T-helper 2 cell treated with Interferon-gamma antibody and Interleukin-4, amounts not matched to agents 5 μg/mL and 100 μg/mL, for 36 hours (primary cell): ENCODE results near the gene PJA2.
A peak's percentile ranks its signal among the peaks of the same experiment; 100 is the strongest.

Source experiments
- DNase-seq: peaks from one replicate; pipeline ENCODE4 v3.0.0; 2021; ENCODE audit warnings: low spot score
- H3K27ac Mint-ChIP-seq: one replicate; pipeline ENCODE4 v1.8.0; 2021; ENCODE audit warnings: mild to moderate bottlenecking, mixed read lengths
- H3K27me3 Mint-ChIP-seq: one replicate; pipeline ENCODE4 v1.8.0; 2021; ENCODE audit warnings: low read depth, mixed read lengths
- H3K36me3 Mint-ChIP-seq: one replicate; pipeline ENCODE4 v1.8.0; 2021; ENCODE audit warnings: low read depth, mixed read lengths
- H3K4me1 Mint-ChIP-seq: one replicate; pipeline ENCODE4 v1.8.0; 2021; ENCODE audit warnings: low read depth, mixed read lengths
- H3K4me3 Mint-ChIP-seq: one replicate; pipeline ENCODE4 v1.8.0; 2022; ENCODE audit warnings: mild to moderate bottlenecking, moderate library complexity, mixed read lengths
- H3K9me3 Mint-ChIP-seq: one replicate; pipeline ENCODE4 v1.8.0; 2021; ENCODE audit warnings: mixed read lengths

The PJA2 gene

GRCh38 chr5:109350537-109351270, 59.1 kb downstream of the PJA2 start:
- Mint-ChIP-seq H3K27ac (no peak overlapping the region), H3K4me1 (no peaks in the 10 kb centered on the region), H3K27me3 (no peaks in the 10 kb centered on the region), H3K9me3 (no peaks in the 10 kb centered on the region), H3K36me3 (peaks cover 12% of the 10 kb centered on the region), H3K4me3 (no peak overlapping the region)
- no peak for DNase-seq

GRCh38 chr5:109349388-109349787, 60.4 kb downstream of the PJA2 start:
- Mint-ChIP-seq H3K9me3 (no peaks in the 10 kb centered on the region), H3K4me3 (no peak overlapping the region), H3K27ac (no peak overlapping the region), H3K36me3 (peaks cover 13% of the 10 kb centered on the region), H3K27me3 (no peaks in the 10 kb centered on the region), H3K4me1 (no peaks in the 10 kb centered on the region)
- DNase-seq, result no peak

GRCh38 chr5:109347252-109347888, 62.4 kb downstream of the PJA2 start:
- Mint-ChIP-seq H3K36me3 (peaks cover 15% of the 10 kb centered on the region), H3K4me1 (no peaks in the 10 kb centered on the region), H3K27ac (no peak overlapping the region), H3K9me3 (no peaks in the 10 kb centered on the region), H3K4me3 (no peak overlapping the region), H3K27me3 (no peaks in the 10 kb centered on the region)
- no peak for DNase-seq

GRCh38 chr5:109345699-109346098, 64.1 kb downstream of the PJA2 start:
- H3K4me3 Mint-ChIP-seq, result no peak overlapping the region
- no peaks in the 10 kb centered on the region for H3K9me3 Mint-ChIP-seq
- no peaks in the 10 kb centered on the region for H3K27me3 Mint-ChIP-seq
- DNase-seq, result no peak
- no peaks in the 10 kb centered on the region for H3K4me1 Mint-ChIP-seq
- peaks cover 15% of the 10 kb centered on the region for H3K36me3 Mint-ChIP-seq
- no peak overlapping the region for H3K27ac Mint-ChIP-seq

- Mint-ChIP-seq H3K36me3 (peaks cover 19% of the 10 kb centered on the region), H3K4me1 (no peaks in the 10 kb centered on the region), H3K27ac (peak overlapping the region; percentile 81), H3K9me3 (no peaks in the 10 kb centered on the region), H3K27me3 (no peaks in the 10 kb centered on the region), H3K4me3 (no peak overlapping the region)
- DNase-seq, result no peak
Observed at GRCh38 chr5:109340351-109340750, 69.4 kb downstream of the PJA2 start.

- Mint-ChIP-seq H3K27me3 (no peaks in the 10 kb centered on the region), H3K4me3 (no peak overlapping the region)
Observed at GRCh38 chr5:109335114-109335513, 74.7 kb downstream of the PJA2 start.

GRCh38 chr5:109334056-109334455, 75.7 kb downstream of the PJA2 start:
- Mint-ChIP-seq H3K36me3 (peaks cover 10% of the 10 kb centered on the region), H3K4me1 (no peaks in the 10 kb centered on the region), H3K4me3 (no peak overlapping the region), H3K27ac (no peak overlapping the region), H3K27me3 (no peaks in the 10 kb centered on the region), H3K9me3 (no peaks in the 10 kb centered on the region)
- no peak for DNase-seq

More at GRCh38 chr5:109335114-109335513, 74.7 kb downstream of the PJA2 start:
- no peaks in the 10 kb centered on the region for H3K9me3 Mint-ChIP-seq
- H3K36me3 Mint-ChIP-seq, result peaks cover 13% of the 10 kb centered on the region
- H3K4me1 Mint-ChIP-seq, result no peaks in the 10 kb centered on the region
- H3K27ac Mint-ChIP-seq, result no peak overlapping the region
- no peak for DNase-seq

- DNase-seq, result no peak
- Mint-ChIP-seq H3K27me3 (no peaks in the 10 kb centered on the region), H3K9me3 (no peaks in the 10 kb centered on the region), H3K4me1 (no peaks in the 10 kb centered on the region), H3K36me3 (peaks cover 4% of the 10 kb centered on the region), H3K27ac (no peak overlapping the region), H3K4me3 (no peak overlapping the region)
Observed at GRCh38 chr5:109329333-109330237, 80.2 kb downstream of the PJA2 start.

- Mint-ChIP-seq H3K27ac (no peak overlapping the region), H3K4me1 (no peaks in the 10 kb centered on the region), H3K9me3 (no peaks in the 10 kb centered on the region), H3K36me3 (peaks cover 4% of the 10 kb centered on the region), H3K27me3 (no peaks in the 10 kb centered on the region), H3K4me3 (no peak overlapping the region)
- DNase-seq, result no peak
Observed at GRCh38 chr5:109328626-109329025, 81.1 kb downstream of the PJA2 start.

- DNase-seq, result no peak
- Mint-ChIP-seq H3K4me1 (no peaks in the 10 kb centered on the region), H3K27me3 (no peaks in the 10 kb centered on the region), H3K27ac (no peak overlapping the region), H3K9me3 (no peaks in the 10 kb centered on the region), H3K4me3 (no peak overlapping the region), H3K36me3 (no peaks in the 10 kb centered on the region)
Observed at GRCh38 chr5:109327570-109327969, 82.2 kb downstream of the PJA2 start.

- DNase-seq, result no peak
- no peaks in the 10 kb centered on the region for H3K4me1 Mint-ChIP-seq
- H3K9me3 Mint-ChIP-seq, result no peaks in the 10 kb centered on the region
- no peak overlapping the region for H3K4me3 Mint-ChIP-seq
- no peak overlapping the region for H3K27ac Mint-ChIP-seq
- no peaks in the 10 kb centered on the region for H3K27me3 Mint-ChIP-seq
- no peaks in the 10 kb centered on the region for H3K36me3 Mint-ChIP-seq
Observed at GRCh38 chr5:109326919-109327318, 82.9 kb downstream of the PJA2 start.

GRCh38 chr5:109325456-109325855, 84.3 kb downstream of the PJA2 start:
- no peaks in the 10 kb centered on the region for H3K4me1 Mint-ChIP-seq
- H3K9me3 Mint-ChIP-seq, result no peaks in the 10 kb centered on the region
- H3K27ac Mint-ChIP-seq, result no peak overlapping the region
- no peak overlapping the region for H3K4me3 Mint-ChIP-seq
- no peaks in the 10 kb centered on the region for H3K27me3 Mint-ChIP-seq
- no peak for DNase-seq
- H3K36me3 Mint-ChIP-seq, result no peaks in the 10 kb centered on the region

- H3K36me3 Mint-ChIP-seq, result no peaks in the 10 kb centered on the region
- H3K4me3 Mint-ChIP-seq, result no peak overlapping the region
- no peak overlapping the region for H3K27ac Mint-ChIP-seq
- no peaks in the 10 kb centered on the region for H3K27me3 Mint-ChIP-seq
- no peak for DNase-seq
- no peaks in the 10 kb centered on the region for H3K4me1 Mint-ChIP-seq
- no peaks in the 10 kb centered on the region for H3K9me3 Mint-ChIP-seq
Observed at GRCh38 chr5:109324931-109325330, 84.8 kb downstream of the PJA2 start.

GRCh38 chr5:109324351-109324750, 85.4 kb downstream of the PJA2 start:
- no peak for DNase-seq
- no peaks in the 10 kb centered on the region for H3K9me3 Mint-ChIP-seq
- H3K4me3 Mint-ChIP-seq, result no peak overlapping the region
- no peaks in the 10 kb centered on the region for H3K4me1 Mint-ChIP-seq
- H3K36me3 Mint-ChIP-seq, result no peaks in the 10 kb centered on the region
- no peak overlapping the region for H3K27ac Mint-ChIP-seq
- no peaks in the 10 kb centered on the region for H3K27me3 Mint-ChIP-seq
